Adrenal gland (tissue), 19 donors: ENCODE measurements around the gene SURF4. TPM values are rescaled to one million over a fixed set of nuclear protein-coding genes. Genes with fewer than 3 reads are reported as not detected.

Experiments
- DNase-seq, 7 donors: peaks; one replicate each; pipeline ENCODE4 v3.0.0-alpha.2; 2019 to 2020
- H3K27ac ChIP-seq, 5 donors: fragments of 200-600 bp; sonication (generic) in 4 of 5; 1 replicate in 3 of 5; 2 replicates in 2 of 5; pipeline versions ENCODE4 v1.5.1 to v1.8.0; 2016 to 2020; ENCODE audit warnings: mild to moderate bottlenecking in 1 of 5
- H3K27me3 ChIP-seq: fragments of 200-600 bp; 2 replicates; pipeline ENCODE4 v1.8.0; 2021
- H3K36me3 ChIP-seq, 2 donors: fragments of 200-600 bp; replicated peaks in 1 of 2; 1 replicate in 1 of 2; 2 replicates in 1 of 2; pipeline versions ENCODE4 v1.5.1 to v1.8.0; 2018 to 2022
- H3K4me1 ChIP-seq, 2 donors: fragments of 200-600 bp; replicated peaks in 1 of 2; 1 replicate in 1 of 2; 2 replicates in 1 of 2; pipeline versions ENCODE4 v1.5.1 to v1.8.0; 2018 to 2021
- H3K4me3 ChIP-seq, 4 donors: fragments of 200-600 bp; sonication (generic) in 3 of 4; one replicate each; pipeline ENCODE4 v1.5.1; 2016 to 2018
- H3K9me3 ChIP-seq, 3 donors: fragments of 200-600 bp; sonication (generic) in 1 of 3; replicated peaks in 1 of 3; 1 replicate in 2 of 3; 2 replicates in 1 of 3; pipeline versions ENCODE4 v1.5.1 to v1.8.0; 2016 to 2021
- CTCF ChIP-seq, 6 experiments: fragments of 450-650 bp in 4 of 6; fragments of 200-600 bp in 2 of 6; sonication (generic) in 1 of 6; IDR thresholded peaks; 1 replicate in 5 of 6; 2 replicates in 1 of 6; pipeline versions ENCODE4 v1.5.1 to v1.8.0; 2016 to 2021; ENCODE audit warnings: antibody characterized with exemption in 6 of 6, mild to moderate bottlenecking in 2 of 6, moderate library complexity in 1 of 6
- POLR2A ChIP-seq, 2 donors: fragments of 450-650 bp; IDR thresholded peaks; one replicate each; pipeline ENCODE4 v1.6.1; 2017; ENCODE audit warnings: antibody characterized with exemption in 2 of 2, mild to moderate bottlenecking in 2 of 2, moderate library complexity in 1 of 2
- WGBS, 4 donors: extraction: QIAGEN DNeasy Blood & Tissue Kit in 2 of 4; methylation state at CpG; one replicate each; pipeline versions ENCODE4 v1.1.5 to v1.1.7; 2013 to 2017; 5-methylcytosine and 5-hydroxymethylcytosine counted together
- intact Hi-C, 2 donors: fragments of 100-400 bp; cut with DNase I; formaldehyde crosslinking; loops; one replicate each; pipeline versions ENCODE4 v1.14.1 to v1.15.0; 2022 to 2023
- long read RNA-seq, 10 donors: library from polyadenylated mRNA in 3 of 10; unstranded in 2 of 10; stranded (forward) in 1 of 10; transcript quantifications; one replicate each; pipeline ENCODE4 v2.0.0 and lab custom pipeline, GENCODE V29; 2021 to 2026
- polyA plus RNA-seq, 3 donors: library from polyadenylated mRNA; stranded (reverse); fragments of 200-250 nt in 2 of 3; fragments of 350-450 nt in 1 of 3; fragmentation: Illumina TruSeq in 1 of 3; extraction: RNeasy Lipid Tissue Mini Kit (QIAGEN cat#74804) in 1 of 3; gene quantifications; one replicate each; pipeline ENCODE4 v1.2.3, GENCODE V29; 2013 to 2014
- total RNA-seq, 9 donors: library from RNA; depleted of rRNA in 4 of 9; stranded (reverse); fragments of >200 nt in 4 of 9; fragments of 120-200 nt in 1 of 9; fragmentation: NEBNext Ultra II Directional in 1 of 9; extraction: Animal tissue kit (Norgen Biotek cat#: 25700) in 1 of 9; gene quantifications; one replicate each; pipeline versions ENCODE4 v1.1.0 to v1.2.4, GENCODE V29; 2013 to 2023
- donor health status: healthy with polysubstance abuse.
- donor health status: Bipolar disorder and iron deficiency.
- donor health status: DM: yes; HTN: yes; CAD: no.
- donor health status: DM: no; HTN: no; CAD: no.
- donor health status: DM: no; HTN: no; CAD: no.
- donor health status: DM: yes; HTN: yes; CAD: no.

The SURF4 gene
- total RNA-seq = 100 to 1,000 TPM; 157 to 340 (median 183) TPM
- polyA plus RNA-seq = 100 to 1,000 TPM in 1 of 3 donors, 10 to 100 TPM in 2; 43.4 to 285 (median 53.4) TPM
- long read RNA-seq, donor 1, transcript SURF4-202 (6 exons, 2,984 nt) = major isoform, 89 of 101 reads
- long read RNA-seq, donor 1, partial matches to known transcripts = 12 of 101 reads
- long read RNA-seq, donor 1, other reads (novel, unspliced or antisense) = 0 of 101 reads
- long read RNA-seq, donor 2, transcript SURF4-202 (6 exons, 2,984 nt) = major isoform, 70 of 77 reads
- long read RNA-seq, donor 2, partial matches to known transcripts = 6 of 77 reads
- long read RNA-seq, donor 2, other reads (novel, unspliced or antisense) = 0 of 77 reads
- long read RNA-seq, donor 3, transcript SURF4-202 (6 exons, 2,984 nt) = major isoform, 76 of 81 reads
- long read RNA-seq, donor 3, partial matches to known transcripts = 5 of 81 reads
- long read RNA-seq, donor 3, other reads (novel, unspliced or antisense) = 0 of 81 reads
- long read RNA-seq, donor 4, transcript SURF4-202 (6 exons, 2,984 nt) = major isoform, 92 of 106 reads
- long read RNA-seq, donor 4, partial matches to known transcripts = 2 of 106 reads
- long read RNA-seq, donor 4, other reads (novel, unspliced or antisense) = 12 of 106 reads
- long read RNA-seq, donor 5, transcript SURF4-202 (6 exons, 2,984 nt) = major isoform, 242 of 331 reads
- long read RNA-seq, donor 5, partial matches to known transcripts = 86 of 331 reads
- long read RNA-seq, donor 5, other reads (novel, unspliced or antisense) = 0 of 331 reads
- long read RNA-seq, donor 6, transcript SURF4-202 (6 exons, 2,984 nt) = major isoform, 32 of 39 reads
- long read RNA-seq, donor 6, partial matches to known transcripts = 0 of 39 reads
- long read RNA-seq, donor 6, other reads (novel, unspliced or antisense) = 6 of 39 reads
- long read RNA-seq, donor 7, transcript SURF4-202 (6 exons, 2,984 nt) = major isoform, 44 of 49 reads
- long read RNA-seq, donor 7, partial matches to known transcripts = 5 of 49 reads
- long read RNA-seq, donor 7, other reads (novel, unspliced or antisense) = 0 of 49 reads
- long read RNA-seq, donor 8, transcript SURF4-202 (6 exons, 2,984 nt) = major isoform, 150 of 187 reads
- long read RNA-seq, donor 8, partial matches to known transcripts = 36 of 187 reads
- long read RNA-seq, donor 8, other reads (novel, unspliced or antisense) = 0 of 187 reads
- long read RNA-seq, donor 9, transcript SURF4-202 (6 exons, 2,984 nt) = major isoform, 54 of 54 reads
- long read RNA-seq, donor 9, partial matches to known transcripts = 0 of 54 reads
- long read RNA-seq, donor 9, other reads (novel, unspliced or antisense) = 0 of 54 reads
- long read RNA-seq, donor 10, transcript SURF4-202 (6 exons, 2,984 nt) = major isoform, 36 of 36 reads
- long read RNA-seq, donor 10, partial matches to known transcripts = 0 of 36 reads
- long read RNA-seq, donor 10, other reads (novel, unspliced or antisense) = 0 of 36 reads

- TF ChIP-seq CTCF (IDR thresholded peaks at IDR 0.05) = peak in 2 of 6 experiments; percentile 17 to 55
- TF ChIP-seq POLR2A (IDR thresholded peaks at IDR 0.05) = peak; percentile 93 to 96
Observed at GRCh38 chr9:133375724-133376654, at the start of gene SURF4, which contains the start of gene STKLD1. TSS of gene SURF4 (minus strand) at chr9:133376060. CDS start at chr9:133375969, 91 bp downstream. TSS of gene STKLD1 (plus strand) at chr9:133376366. CDS start at chr9:133376474, 108 bp downstream.

GRCh38 chr9:133425049-133425632 is 49.3 kb upstream of the SURF4 start:
- TF ChIP-seq CTCF (IDR thresholded peaks at IDR 0.05) (no peak), POLR2A (IDR thresholded peaks at IDR 0.05) (no peak)
- Histone ChIP-seq H3K36me3 (no peaks in the 10 kb centered on the region), H3K4me3 (no peak overlapping the region), H3K27me3 (peaks cover 8% of the 10 kb centered on the region), H3K4me1 (no peaks in the 10 kb centered on the region), H3K9me3 (no peaks in the 10 kb centered on the region), H3K27ac (no peak overlapping the region)
- DNase-seq = no peak
- WGBS, 4 donors = 71 to 92% (median 81%) methylated on average over 8 to 22 of the region's 22 CpGs
- intact Hi-C loops = no loop called here

More at GRCh38 chr9:133375724-133376654, at the start of gene SURF4, which contains the start of gene STKLD1:
- intact Hi-C loops = no loop called here
- WGBS, 4 donors = 0 to 6% (median 1%) methylated on average over 7 to 120 of the region's 120 CpGs
- H3K27me3 ChIP-seq = no peaks in the 10 kb centered on the region
- H3K4me3 ChIP-seq = peak within 1 kb of the TSS; percentile 28 to 98 (median 83)
- peak within 1 kb of the TSS; percentile 75 to 98 (median 96) for H3K27ac ChIP-seq
- H3K36me3 ChIP-seq = peaks cover 0 to 13% of the 10 kb centered on the region in 2 donors
- H3K9me3 ChIP-seq = no peaks in the 10 kb centered on the region
- DNase-seq = peak; percentile 94 to 97 (median 97)
- H3K4me1 ChIP-seq = peaks cover 20 to 39% of the 10 kb centered on the region in 2 donors

- Histone ChIP-seq H3K4me3 (no peak overlapping the region), H3K4me1 (no peaks in the 10 kb centered on the region), H3K36me3 (no peaks in the 10 kb centered on the region), H3K27ac (no peak overlapping the region), H3K27me3 (peaks cover 8% of the 10 kb centered on the region), H3K9me3 (no peaks in the 10 kb centered on the region)
- TF ChIP-seq CTCF (IDR thresholded peaks at IDR 0.05) = no peak
- TF ChIP-seq POLR2A (IDR thresholded peaks at IDR 0.05) = no peak
- WGBS, 4 donors = 83 to 93% (median 89%) methylated on average over 5 to 12 of the region's 12 CpGs
- intact Hi-C loops = no loop called here
- no peak for DNase-seq
Observed at GRCh38 chr9:133424187-133424586, 48.3 kb upstream of the SURF4 start.
